22Rv1 (cell line): ENCODE measurements around the gene POFUT2.

Experiments
- CTCF ChIP-seq: fragments of 450-650 bp; IDR thresholded peaks from 2 replicates; pipeline ENCODE4 v1.5.1; 2017; ENCODE audit warnings: mild to moderate bottlenecking
- ZFX ChIP-seq: fragments of 450-650 bp; IDR thresholded peaks from 2 replicates; pipeline ENCODE4 v1.6.1; 2017; ENCODE audit warnings: antibody characterized with exemption, borderline replicate concordance

DNA sequence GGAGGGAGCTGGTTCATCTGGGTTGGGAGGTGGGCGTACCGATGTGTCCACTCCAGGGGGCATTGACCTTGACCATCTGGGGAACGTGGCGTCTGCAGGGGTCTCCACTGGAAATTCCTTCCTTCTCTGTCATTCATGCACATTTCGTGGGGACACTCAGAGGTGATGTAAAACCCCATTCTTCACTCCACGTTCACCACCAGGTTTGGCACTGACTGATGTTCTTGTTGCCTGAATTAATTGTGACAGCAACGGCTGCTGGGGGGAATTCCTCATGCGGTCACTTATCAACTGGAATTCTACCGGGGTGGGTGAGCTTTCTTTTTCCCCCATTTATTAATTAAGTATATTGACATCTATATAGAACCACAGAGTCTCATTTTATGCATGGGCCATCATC, 18.1 kb upstream of the POFUT2 start:
- TF ChIP-seq CTCF (no peak), ZFX (no peak)
